Suppressor macrophage (primary cell): ENCODE results near the gene SLC25A30.
"Not testable (repeated sequence)": the region's sequence is repeated elsewhere in the genome, so short reads cannot be mapped to it uniquely, and the experiment has no call there.

Experiments
- DNase-seq, 4 experiments: peaks; one replicate each; pipeline ENCODE4 v3.0.0-alpha.2; 2020 to 2022

Gene SLC25A30

GRCh38 chr13:45390348-45390747 is 27.8 kb downstream of the SLC25A30 start:
- DNase-seq = not testable (repeated sequence)

DNA sequence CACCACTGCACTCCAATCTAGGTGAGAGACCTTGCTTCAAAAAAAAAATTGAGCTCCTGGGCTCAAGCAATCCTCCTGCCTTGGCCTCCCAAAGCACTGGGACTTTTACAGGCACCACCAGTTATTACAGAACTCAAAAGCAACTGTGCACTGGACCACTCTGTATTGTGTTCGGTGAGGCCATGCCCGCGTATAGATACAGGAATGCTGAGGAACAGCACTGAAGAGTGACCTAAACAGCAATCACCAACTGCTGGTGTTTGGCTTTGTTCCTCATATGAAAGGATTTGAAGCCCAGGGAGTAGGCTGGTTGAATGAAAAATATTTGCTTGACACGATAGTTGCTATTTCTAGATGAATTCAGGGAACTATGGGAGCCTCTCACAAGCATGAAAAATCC is 29.5 kb downstream of the SLC25A30 start:
- no peak for DNase-seq

DNA sequence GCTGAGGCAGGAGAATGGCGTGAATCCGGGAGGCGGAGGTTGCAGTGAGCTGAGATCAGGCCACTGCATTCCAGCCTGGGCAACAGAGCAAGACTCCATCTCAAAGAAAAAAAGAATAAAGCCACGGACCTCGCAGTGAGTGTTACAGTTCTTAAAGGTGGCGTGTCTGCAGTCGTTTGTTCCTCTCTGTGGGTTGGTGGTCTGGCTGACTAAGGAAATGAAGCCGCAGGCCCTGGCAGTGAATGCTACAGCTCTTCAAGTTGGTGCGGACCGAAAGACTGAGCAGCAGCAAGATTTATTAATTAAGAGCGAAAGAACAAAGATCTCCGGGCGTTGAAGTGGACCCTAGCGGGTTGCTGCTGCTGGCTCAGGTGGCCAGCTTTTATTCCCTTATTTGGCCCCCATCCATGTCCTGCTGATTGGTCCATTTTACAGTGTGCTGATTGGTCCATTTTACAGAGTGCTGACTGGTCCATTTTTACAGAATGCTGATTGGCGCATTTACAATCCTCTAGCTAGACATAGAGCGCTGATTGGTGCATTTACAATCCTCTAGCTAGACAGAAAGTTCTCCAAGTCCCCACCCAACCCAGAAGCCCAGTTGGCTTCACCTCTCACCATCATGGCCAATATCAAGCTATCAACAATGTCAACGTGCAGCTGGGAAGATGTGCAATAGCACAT is 31.1 kb downstream of the SLC25A30 start:
- DNase-seq = peak in 2 of 4 experiments; percentile 22 to 37

DNA sequence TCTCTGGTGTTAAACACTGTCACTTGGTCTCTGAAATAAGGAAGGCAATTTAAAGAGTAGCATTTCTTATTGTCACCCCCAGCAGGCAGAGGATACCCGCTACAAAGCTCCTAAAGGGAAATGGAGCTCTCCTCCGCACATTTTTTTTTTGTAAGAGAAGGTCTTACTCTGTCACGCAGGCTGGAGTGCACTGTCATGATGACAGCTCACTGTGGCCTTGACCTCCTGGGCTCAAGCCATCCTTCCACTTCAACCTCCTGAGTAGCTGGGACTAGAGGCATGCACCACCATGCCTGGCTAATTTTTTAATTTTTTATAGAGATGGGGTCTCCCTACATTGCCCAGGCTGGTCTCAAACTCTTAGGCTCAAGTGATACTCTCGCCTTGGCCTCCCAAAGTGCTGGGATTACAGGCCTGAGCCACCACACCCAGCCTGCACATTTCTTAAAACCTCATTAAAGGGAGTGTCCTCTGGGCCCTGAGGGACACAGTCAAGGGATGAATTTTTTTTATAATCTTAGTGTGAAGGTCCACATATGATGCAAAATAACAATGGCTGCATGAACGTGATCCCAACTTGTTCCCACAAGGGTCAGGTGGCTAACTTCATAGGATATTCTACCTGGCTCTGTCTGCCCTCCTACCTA is 32.1 kb downstream of the SLC25A30 start:
- DNase-seq = peak; percentile 32 to 64 (median 56)

DNA sequence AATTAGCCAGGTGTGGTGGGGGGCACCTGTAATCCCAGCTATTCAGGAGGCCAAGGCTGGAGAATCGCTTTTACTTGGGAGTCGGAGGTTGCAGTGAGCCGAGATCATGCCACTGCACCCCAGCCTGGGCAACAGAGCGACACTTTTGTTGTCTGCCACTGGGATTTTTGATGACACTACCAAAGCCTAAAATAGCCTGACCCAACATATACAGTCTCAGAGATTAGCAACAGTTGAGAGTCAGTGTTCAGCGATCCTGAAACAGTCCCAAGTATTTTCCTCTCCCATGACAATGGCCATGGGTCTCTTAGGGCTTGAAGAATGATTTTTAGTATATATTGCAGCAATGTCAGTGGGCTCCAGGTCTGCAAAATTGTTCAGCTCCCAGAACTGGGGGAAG is 32.9 kb downstream of the SLC25A30 start:
- no peak for DNase-seq

- no peak for DNase-seq
Measured at GRCh38 chr13:45384474-45385174, 33.5 kb downstream of the SLC25A30 start.

GRCh38 chr13:45382739-45383138 is 35.4 kb downstream of the SLC25A30 start:
- not testable (repeated sequence) for DNase-seq

DNA sequence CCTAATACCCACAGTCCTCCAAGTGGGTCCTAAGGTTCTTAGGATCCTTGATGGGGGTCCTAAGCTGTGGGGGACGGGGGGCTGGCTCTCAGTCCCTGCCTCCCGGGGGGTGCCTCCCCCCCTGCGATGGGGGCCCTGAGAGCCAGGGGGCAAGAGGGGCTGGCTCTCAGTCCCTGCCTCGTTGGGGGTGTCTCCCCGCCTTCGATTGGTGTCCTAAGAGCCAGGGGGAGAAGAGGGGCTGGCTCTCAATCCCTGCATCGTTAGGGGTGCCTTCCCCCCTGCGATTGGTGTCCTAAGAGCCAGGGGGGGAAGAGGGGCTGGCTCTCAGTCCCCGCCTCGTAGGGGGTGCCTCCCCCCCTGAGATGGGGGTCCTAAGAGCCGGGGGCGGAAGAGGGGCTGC is 37.0 kb downstream of the SLC25A30 start:
- no peak for DNase-seq

- DNase-seq = not testable (repeated sequence)
Measured at GRCh38 chr13:45380708-45381107, 37.5 kb downstream of the SLC25A30 start.

GRCh38 chr13:45379516-45379915 is 38.7 kb downstream of the SLC25A30 start:
- DNase-seq = not testable (repeated sequence)

GRCh38 chr13:45378786-45379185 is 39.4 kb downstream of the SLC25A30 start:
- not testable (repeated sequence) for DNase-seq

DNA sequence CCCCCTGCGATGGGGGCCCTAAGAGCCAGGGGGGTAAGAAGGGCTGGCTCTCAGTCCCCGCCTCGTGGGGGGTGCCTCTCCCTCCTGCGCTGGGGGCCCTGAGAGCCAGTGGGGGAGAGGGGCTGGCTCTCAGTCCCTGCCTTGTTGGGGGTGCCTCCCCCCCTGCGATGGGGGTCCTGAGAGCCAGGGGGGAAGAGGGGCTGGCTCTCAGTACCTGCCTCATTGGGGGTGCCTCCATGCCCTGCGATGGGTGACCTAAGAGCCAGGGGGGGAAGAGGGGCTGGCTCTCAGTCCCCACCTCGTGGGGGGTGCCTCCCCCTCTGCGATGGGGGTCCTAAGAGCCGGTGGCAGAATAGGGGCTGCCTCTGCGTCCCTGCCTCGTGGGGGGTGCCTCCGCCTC is 40.9 kb downstream of the SLC25A30 start:
- DNase-seq = not testable (repeated sequence)

GRCh38 chr13:45376651-45377050 is 41.5 kb downstream of the SLC25A30 start:
- DNase-seq = not testable (repeated sequence)

- no peak for DNase-seq
Measured at GRCh38 chr13:45374917-45375316, 43.3 kb downstream of the SLC25A30 start.

- no peak for DNase-seq
Measured at GRCh38 chr13:45373162-45373547, 45.0 kb downstream of the SLC25A30 start.

- DNase-seq = peak in 3 of 4 experiments; percentile 36 to 43 (median 40)
Measured at GRCh38 chr13:45372189-45373161, 45.7 kb downstream of the SLC25A30 start.

GRCh38 chr13:45370922-45371406 is 47.2 kb downstream of the SLC25A30 start:
- peak; percentile 55 to 76 (median 70) for DNase-seq

- DNase-seq = no peak
Measured at GRCh38 chr13:45369116-45369515, 49.1 kb downstream of the SLC25A30 start.

DNA sequence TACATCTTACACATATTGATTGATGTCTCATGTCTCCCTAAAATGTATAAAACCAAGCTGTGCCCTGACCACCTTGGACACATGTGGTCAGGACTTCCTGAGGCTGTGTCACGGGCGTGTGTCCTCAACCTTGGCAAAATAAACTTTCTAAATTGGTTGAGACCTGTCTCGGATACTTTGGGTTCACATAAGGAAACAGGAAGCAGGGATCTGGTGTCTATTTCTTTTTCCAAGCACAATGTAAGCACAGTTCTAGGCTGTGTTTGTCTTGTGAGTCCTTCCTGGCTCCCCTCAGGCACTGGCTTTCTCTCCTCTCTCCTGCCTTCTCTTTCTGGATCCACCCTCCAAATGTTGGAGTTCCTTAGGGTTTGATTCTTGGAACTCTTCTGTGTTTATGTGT is 49.6 kb downstream of the SLC25A30 start:
- no peak for DNase-seq

- DNase-seq = no peak
Measured at GRCh38 chr13:45368005-45368404, 50.2 kb downstream of the SLC25A30 start.

DNA sequence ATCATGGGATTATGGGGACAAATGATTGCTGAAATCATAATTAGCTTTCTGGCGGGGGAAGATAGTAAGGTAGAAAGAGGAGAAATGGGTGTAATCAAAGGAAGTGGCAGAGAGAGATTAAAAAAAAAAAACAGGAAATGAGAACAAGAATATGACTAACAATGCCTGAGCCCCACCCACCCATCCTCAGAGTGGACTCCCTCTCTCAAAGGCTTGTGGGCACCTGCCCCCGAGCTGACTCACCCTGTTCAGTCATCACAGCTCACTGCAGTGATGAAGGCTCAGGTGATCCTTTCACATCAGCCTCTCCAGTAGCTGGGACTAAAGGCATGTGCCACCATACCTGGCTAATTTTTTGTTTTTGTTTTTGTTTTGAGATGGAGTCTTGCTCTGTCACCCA is 50.8 kb downstream of the SLC25A30 start:
- peak; percentile 77 to 91 (median 82) for DNase-seq

- DNase-seq = no peak
Measured at GRCh38 chr13:45365558-45365885, 52.7 kb downstream of the SLC25A30 start.
